T-helper 2 cell (primary cell): Measurements from ENCODE around the gene TRAF3.

Experiments used
- DNase-seq, 5 experiments: peaks; one replicate each; pipeline versions ENCODE4 v3.0.0 to v3.0.0-alpha.2; 2012 to 2022

Gene TRAF3

GRCh38 chr14:102777711-102778337 lies 575 bp downstream of the TRAF3 start:
- no peak for DNase-seq

GRCh38 chr14:102778338-102779083 lies 1.3 kb downstream of the TRAF3 start:
- peak in 2 of 5 experiments; percentile 5 to 73 for DNase-seq

DNA sequence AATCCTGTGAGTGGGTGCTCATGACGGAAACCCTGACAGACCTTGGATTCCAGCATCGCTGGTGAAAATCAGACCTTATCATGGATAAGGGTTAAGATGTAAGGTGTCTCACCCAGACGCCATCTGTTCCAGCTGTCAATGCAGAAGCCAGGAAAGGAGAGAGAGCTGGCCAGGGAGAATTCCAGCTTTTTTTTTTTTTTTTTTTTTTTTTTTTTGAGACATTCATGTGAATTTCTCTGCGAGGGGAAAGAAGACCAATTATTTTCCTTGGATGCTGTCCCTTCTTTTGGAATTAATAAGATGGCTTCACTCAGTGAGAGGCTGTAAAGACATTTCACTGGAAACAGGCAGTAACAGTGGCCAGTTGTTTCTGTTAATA lies 1.8 kb downstream of the TRAF3 start:
- no peak for DNase-seq

GRCh38 chr14:102779574-102780315 lies 2.5 kb downstream of the TRAF3 start:
- DNase-seq: no peak

DNA sequence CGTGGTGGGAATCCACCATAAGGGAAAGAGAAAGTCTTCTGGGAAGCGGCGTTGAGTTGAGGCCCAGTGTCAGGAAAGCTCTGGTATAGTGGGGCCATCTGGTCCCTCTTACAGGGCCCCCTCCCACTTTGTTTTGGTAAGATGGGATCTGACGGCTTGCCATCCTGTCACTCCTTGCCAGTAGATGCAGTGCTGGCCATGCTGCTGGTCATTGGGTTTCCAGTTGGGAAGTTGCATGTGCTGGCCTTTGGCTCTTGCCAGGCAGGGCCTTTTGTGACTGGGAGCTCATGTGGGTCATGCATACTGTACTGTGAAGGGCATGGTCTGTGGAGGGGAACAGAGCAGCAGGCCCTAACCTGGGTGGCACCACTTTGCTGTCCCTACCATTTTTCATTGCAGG lies 3.8 kb downstream of the TRAF3 start:
- no peak for DNase-seq

GRCh38 chr14:102782974-102783373 lies 5.7 kb downstream of the TRAF3 start:
- DNase-seq: no peak

DNA sequence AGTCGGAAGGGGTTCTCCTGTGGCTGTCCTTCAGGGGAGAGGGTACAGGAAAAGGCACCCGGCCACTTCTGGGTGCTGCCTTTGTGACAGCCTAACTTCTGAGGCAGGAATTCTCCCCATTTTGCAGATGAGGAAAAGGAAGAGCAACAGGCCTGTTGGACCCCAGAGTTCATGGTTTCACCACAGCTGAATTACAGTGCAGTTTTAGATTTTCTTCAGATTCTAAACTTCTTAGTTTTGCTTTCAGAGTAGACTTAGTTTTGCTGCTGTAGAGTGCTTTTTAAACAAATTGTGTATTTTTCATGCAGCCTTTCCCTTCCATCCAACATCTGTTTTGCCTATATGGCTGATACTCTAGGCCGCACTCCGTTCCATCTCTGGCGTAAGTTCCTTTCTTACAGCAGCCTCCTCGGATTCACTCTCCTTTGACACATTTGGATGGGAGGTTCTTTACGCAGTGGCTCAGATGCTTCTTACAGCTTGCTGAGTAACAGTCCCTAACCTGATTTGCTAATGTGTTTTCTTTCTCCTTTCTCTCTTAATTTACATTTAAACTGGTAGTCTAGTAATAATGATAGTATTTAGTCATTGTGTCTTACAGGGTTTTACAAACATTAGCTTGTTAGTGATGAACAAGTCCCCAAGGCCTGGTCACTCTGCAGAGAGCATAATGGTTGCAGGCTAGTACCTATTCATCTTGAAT lies 7.8 kb downstream of the TRAF3 start:
- DNase-seq: peak in 1 of 5 experiments; percentile 40

DNA sequence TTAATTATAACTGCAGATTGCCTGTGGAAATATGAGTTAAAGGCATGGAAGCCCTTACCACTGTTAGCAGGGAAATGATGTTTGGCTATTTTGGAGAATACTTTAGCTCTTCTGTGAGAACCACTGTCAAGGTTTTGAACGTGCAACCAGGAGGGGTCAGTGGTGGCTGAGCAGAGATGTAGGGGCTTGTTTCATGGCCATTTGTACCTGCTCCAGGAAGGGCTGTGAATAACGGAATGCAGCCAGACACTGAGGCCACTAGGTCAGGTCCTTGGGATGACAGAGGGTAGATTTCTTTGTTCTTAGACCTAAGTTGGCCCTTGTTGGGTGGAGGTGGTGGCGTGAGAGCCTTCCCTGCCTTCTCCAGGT lies 8.3 kb downstream of the TRAF3 start:
- DNase-seq: no peak

GRCh38 chr14:102786768-102787167 lies 9.5 kb downstream of the TRAF3 start:
- DNase-seq: peak in 1 of 5 experiments; percentile 63

DNA sequence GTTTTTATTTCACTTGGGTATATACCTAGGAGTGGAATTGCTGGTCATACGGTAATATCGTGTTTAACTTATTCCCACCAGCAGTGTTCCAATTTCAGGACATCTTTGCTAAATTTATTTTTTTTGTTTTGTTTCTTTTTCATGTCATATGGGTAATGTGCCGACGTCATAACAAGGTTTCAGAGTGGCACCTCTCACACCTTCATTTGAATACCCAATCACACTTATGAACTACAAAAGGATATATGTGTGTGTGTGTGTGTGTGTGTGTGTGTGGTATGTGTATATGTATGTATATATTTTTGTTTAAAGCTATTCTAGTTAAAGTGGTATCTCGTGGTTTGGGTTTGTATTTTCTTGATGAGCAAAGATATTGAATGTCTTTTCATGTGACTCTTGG lies 12.1 kb downstream of the TRAF3 start:
- DNase-seq: peak in 2 of 5 experiments; percentile 24 to 76

DNA sequence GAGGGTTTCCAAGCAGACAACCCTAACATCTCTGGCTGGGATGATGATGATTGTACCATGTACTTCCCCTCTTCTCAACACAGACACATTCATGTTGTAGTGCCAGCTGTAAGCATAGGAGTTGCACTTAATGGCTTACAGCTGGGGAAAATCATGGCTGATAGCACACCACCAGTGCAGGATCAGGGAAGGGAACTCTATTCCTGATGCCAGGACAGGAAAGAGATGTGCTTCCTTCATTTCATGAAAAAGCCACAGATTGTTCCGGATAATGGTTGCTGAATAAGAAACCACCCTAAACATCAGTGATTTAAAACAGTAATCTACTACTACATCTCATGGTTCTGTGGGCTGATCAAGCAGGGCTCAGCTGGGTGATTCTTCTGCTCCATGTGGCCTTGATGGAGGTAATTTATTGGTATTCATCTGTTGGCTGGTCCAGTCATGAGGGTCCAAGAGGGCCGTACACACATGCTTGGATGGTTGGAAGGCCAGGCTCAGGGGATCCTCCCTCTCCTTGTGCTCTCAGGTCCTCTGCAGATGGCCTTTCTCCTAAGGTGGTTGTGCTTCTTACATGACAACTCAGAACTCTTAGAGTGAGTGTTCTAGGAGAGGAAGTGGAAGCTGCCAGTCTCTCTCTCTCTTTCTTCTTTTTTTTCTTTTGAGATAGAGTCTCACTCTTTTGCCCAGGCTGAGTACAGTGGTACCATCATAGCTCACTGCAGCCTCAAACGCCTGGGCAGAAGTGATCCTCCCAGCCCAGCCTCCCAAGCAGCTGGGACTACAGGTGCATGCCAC lies 16.5 kb downstream of the TRAF3 start:
- no peak for DNase-seq

GRCh38 chr14:102795060-102795925 lies 18.0 kb downstream of the TRAF3 start:
- peak in 3 of 5 experiments; percentile 17 to 83 (median 26) for DNase-seq

DNA sequence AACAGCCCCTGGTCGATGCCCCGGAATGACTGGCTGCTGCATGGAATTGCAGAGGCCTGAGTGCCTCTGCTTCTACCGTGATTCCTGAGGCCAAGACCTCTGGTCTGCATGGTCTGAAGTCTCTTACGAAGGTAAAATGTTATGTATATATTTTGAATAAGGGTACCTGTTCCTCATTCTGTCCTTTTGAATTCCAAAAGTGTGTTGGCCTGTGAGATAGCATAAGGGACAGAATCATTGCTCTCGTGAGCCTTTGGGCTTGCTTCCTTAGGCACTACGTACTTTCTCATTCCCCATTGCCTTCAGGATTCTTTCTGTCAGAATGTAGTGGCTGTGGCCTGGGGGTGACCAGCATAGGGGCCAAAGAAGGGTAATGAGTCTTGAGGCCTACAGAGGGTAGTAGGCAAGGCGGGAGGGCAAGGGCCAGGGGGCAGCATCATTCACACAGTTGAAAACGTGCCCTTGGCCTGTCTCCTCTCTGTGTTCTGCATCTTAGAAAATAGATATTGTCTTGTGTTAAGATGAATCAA lies 19.5 kb downstream of the TRAF3 start:
- DNase-seq: no peak

- DNase-seq: no peak
These were observed 21.7 kb downstream of the TRAF3 start for GRCh38 chr14:102798926-102799325.

DNA sequence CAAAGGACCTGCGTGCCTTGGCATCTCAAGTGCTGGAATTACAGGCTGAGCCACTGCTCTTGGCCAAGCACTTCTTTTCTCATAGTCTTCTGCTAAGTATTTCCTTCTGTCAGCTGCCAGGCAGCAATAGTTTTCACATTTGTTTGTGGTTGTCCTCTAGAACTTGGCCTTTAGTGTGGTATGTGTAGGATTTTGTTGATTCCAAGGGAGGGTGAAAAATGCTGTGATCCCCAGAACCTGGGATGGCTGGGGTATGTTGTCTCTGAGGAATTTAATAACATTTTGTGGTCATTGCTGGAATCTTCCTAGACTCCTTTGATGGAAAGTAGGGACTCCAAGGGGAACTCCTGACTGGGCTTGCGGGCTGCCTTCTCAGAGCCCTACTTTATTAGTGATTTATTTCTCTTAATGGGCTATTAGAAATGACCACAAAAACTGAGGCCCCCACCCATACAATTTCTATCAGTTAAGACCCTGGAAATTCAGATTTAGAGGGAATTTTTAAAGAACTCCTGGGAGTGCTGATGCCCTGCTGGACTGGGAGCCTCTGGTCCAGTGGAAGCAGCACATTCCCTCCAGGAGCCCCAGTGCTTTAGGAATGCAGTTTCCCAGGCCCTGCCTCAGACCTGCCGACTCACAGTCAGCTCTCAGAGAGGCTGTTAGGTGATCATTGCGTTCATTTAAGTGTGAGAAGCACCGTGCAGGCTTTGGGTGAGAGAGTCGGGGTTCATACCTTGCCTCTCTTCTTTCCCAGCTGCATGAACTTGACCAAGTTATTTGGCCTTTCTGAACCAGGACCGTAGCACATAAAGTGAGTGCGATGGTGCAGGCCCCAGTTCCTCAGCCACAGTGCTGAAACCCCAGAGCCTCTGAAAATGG lies 22.7 kb downstream of the TRAF3 start:
- no peak for DNase-seq

GRCh38 chr14:102802834-102803523 lies 25.7 kb downstream of the TRAF3 start:
- no peak for DNase-seq

DNA sequence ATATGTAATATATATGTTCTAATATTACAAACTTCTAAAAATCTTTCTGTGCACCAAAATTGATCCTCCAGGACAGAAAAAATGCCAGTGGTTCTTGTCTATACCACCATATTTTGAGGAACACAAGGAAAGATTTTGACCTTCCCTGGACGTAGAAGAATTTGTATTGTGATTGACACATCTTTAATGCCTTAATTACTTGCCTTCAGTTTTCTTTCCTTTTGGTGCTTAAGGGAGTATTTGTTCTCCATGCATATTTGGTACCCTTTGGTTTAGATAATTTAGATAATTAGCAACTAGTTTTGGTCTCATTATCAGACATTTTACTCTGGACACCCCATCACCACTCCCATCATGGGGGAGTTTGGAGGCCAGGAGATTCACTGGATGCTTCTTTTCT lies 27.6 kb downstream of the TRAF3 start:
- DNase-seq: no peak

- peak in 3 of 5 experiments; percentile 19 to 74 (median 31) for DNase-seq
These were observed 28.2 kb downstream of the TRAF3 start for GRCh38 chr14:102805371-102805891.

DNA sequence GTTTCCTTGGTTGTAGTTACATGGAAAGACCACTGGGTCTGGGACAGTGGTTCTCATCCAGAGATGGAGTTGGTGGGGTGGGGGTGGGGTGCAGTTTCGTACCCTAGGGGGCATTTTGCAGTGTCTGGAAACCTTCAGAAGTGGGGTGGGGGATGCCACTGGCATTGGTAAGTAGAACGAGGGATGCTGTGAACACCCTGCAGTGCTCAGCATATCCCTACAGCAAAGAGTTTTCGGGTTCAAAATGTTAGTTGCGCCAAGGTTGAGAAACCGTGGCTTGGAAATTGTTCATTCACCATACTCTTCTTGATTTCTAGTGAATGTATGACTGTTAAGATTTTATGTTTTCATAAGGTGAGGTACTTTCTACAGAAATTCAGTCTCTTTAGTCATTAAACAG lies 28.7 kb downstream of the TRAF3 start:
- no peak for DNase-seq
